Embryonic facial prominence (tissue), 1 donor: Measurements from ENCODE around the gene PCDH15.

ENCODE experiments used
- DNase-seq: peaks from one replicate; pipeline ENCODE4 v3.0.0-alpha.2; 2016; ENCODE audit errors: extremely low spot score

PCDH15 gene

DNA sequence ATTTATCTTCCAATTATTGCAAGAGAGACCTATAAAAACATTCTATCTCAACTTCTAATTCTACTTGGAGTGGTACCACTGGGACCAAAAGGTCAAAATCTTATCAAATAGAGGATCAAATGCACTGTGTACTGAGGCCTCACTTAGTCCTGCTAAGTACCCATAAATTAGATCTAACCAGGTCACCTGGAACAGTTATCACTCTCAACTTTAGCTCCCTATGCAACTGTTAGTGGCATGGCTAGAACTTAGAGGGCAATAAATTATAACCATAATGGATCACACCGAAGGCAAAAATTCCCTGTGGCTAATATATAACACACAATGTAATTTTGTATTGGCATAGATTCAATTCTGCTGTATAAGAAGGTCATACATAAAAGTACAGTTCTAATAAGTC lies 428.9 kb downstream of the PCDH15 start:
- no peak for DNase-seq

GRCh38 chr10:54368984-54369383 lies 432.0 kb downstream of the PCDH15 start:
- no peak for DNase-seq

GRCh38 chr10:54363390-54363789 lies 437.6 kb downstream of the PCDH15 start:
- DNase-seq: no peak

GRCh38 chr10:54342058-54342457 lies 459.0 kb downstream of the PCDH15 start:
- DNase-seq: no peak

- DNase-seq: no peak
Observed at GRCh38 chr10:54335296-54335695, 465.7 kb downstream of the PCDH15 start.

DNA sequence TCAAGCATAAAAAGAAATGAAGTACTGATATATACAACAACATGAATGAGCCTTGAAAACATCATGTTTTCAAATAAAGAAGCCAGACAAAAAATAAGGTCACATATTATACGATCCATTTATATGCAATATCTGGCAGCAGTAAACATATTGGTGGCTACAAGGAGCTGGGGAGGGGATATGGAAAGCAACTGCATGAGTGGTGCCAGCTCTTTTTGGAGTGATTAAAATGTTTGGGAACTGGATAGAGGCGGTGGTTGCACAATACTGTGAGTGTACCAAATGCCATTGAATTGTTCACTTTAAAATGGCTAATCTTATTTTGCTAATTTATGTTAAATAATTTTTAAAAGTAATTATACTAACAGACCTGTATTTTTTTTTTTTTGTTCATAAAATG lies 481.7 kb downstream of the PCDH15 start:
- no peak for DNase-seq

DNA sequence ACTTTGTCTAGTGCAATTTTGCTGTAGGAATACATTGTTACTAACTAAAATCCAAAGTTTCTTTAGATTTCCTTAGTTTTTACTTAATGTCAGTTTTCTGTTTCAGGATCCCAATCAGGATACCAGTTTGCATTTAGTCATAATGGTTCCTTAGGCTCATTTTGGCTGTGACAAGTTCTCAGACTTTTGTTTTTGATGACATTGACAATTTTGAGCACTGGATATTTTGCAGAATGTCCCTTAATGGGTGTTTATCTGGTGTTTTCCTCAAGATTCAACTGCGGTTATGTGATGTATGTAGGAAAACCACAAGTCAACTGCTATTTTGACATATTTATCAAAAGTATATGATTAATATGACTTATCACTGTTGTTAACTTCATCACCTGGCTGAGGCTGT lies 482.6 kb downstream of the PCDH15 start:
- no peak for DNase-seq

GRCh38 chr10:54314430-54314829 lies 486.6 kb downstream of the PCDH15 start:
- no peak for DNase-seq

DNA sequence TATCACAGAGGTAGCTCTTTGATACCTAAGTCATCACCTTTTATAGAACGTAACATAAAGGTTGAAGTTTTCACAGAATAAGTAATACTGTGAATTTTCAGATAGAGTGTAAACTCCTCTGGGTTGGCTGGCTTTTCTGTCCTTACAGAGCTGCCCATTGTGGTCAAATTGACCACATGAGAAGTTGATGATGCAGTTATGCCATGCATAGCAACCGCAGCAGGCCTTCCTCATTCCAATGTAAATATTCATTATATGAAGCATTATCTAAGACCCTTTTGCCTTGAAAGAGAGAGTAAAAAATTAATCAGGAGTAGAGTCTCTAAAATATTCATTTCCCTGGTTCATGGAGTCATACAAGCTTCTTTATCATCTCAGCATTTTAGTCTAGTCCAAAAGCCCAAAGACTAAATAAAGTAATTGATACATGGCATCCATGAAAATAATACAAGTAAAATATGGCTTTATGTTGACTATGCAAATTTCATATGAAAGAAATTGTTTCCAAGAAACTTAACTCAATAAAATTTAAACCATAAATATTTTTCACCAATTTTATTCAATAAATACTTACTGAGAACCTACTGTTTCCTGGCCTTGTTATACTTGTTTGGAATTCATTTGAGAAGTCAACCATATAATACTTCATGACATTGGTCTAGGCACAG lies 516.4 kb downstream of the PCDH15 start:
- DNase-seq: no peak

DNA sequence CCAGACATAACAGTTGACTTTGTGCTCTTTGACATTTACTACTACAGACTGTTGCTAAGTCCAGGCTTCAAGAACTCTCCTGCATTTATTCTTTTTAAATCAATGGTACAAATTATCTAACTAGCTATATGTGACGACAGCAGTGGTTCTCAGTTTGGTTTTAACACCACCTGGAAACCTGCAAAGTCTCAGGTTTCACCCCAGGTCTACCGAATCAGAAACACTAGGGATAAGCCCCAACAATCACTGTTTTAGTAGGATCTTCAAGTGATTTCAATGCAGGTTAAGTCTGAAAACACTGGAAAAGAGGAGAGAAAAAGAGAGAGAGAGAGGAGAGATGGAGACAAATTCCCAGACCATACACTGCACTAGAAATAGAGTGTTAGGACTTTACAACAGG lies 519.0 kb downstream of the PCDH15 start:
- no peak for DNase-seq

DNA sequence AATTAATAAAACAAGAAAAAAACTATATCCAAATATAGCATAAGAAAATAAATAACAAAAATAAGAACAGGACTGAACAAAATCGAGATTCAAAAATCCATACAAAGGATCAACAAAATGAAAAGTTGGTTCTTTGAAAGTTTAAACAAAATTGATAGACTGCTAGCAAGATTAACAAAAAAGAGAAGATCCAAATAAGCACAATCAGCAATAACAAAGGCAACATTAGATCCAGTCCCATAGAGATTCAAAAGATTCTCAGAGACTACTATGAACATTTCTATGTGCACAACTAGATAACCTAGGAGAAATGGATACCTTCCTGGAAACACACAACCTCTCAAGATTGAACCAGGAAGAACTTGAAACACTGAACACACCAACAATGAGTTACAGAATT lies 534.6 kb downstream of the PCDH15 start:
- DNase-seq: no peak

DNA sequence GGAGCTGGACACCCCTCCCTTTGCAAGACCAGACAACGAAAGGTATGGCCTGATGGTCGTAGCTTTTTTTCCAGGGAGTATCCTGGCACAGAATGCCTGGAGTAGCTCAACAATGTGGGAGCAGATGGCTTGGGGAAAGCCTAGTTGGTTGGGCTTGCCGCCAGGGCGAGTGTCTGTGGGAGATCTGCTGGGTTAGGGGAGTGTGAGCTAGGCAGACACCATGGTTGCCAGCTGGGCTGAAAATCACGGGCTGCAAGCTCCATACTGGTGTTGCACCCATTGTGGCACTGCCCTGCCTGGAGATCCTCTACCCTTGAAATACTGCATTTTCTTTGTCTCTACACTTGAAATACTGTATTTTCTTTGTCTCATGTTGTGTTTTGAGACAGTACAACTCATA lies 538.3 kb downstream of the PCDH15 start:
- no peak for DNase-seq

DNA sequence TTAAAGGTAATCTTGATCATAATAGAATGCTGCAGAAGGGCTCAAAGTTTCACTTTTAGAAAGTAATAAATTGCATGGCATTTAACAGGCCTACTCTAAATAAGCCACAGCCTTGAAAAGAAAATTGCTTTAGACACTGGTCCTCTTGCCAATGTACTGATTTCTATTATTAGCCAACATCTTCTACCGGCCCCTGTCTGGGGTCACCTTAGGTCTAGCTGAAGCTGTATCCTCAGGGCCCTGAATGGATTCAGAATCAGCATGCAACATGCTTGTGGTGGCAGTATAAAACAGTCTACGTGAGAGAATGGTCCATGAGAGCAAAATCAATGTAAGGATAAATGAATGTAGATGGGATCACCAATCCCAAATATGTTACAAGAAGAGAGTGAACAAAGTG lies 541.9 kb downstream of the PCDH15 start:
- DNase-seq: no peak

GRCh38 chr10:54234832-54235231 lies 566.2 kb downstream of the PCDH15 start:
- DNase-seq: no peak

- no peak for DNase-seq
Observed at GRCh38 chr10:54203401-54203800, 597.6 kb downstream of the PCDH15 start.

GRCh38 chr10:54198051-54198450 lies 603.0 kb downstream of the PCDH15 start:
- DNase-seq: no peak

DNA sequence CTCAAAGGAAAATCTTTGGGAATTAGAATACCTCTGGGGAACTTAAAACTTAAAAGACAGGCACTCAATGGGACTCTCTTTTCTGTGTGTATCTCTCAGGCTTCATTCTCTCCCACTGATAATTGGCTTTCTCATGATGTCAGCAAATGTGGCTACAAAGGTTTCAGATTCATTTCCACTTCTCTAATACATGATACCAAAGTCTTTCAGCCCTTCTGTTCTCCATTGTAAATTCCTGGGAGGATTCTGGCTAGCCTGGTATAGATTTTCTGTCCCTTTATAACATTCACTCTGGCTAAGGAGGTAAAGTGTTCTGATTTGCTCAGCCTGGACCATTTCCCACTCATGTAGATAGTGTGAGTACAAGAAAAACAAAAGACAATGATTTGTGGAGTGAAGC lies 606.2 kb downstream of the PCDH15 start:
- DNase-seq: no peak

- DNase-seq: no peak
Observed at GRCh38 chr10:54159924-54160323, 641.1 kb downstream of the PCDH15 start.

DNA sequence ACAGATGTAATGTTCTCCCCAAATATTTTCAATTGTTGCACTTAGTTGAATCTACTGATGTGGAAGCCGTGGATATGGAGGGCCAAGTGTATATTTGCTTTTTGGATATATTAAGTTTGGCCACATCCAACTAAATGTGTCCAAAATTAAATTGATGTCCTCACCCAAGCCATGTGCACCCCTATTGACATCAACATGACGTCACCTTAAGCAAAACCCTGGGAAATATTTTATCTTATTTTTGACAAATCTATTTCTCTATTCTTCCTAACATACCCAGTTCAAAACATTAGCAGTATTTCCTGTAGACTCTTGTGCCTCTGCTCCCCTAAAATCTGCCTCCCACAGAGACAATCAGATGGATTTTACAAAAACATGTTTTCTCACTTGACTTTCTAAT lies 652.5 kb downstream of the PCDH15 start:
- DNase-seq: no peak

DNA sequence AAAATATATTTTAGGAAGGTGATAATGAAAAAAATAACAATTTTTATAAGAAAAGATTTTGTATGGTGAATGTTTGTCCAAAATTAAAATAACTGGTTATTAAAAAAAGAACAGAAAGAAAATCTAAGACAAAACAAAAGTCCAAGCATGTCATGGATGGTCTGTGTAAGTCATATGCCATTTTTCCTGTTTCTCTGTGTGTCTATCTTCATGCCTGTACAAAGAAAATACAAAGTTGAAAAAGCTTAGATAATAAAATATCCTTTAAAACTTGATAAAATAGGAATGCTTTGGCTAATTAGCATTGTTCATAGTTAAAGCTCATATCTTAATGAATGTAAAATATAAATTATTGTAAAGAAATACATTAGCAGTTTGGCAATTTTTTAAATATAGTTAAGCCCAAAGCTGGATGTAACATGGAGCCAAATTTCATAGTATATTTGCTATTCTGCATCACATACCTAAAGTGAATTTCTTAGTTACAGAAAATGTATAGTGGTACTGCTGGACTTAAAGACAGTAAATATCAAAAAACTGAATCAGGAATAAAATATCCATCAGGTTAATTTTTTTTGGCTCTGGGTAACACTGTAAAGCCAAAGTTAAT lies 661.1 kb downstream of the PCDH15 start:
- no peak for DNase-seq

DNA sequence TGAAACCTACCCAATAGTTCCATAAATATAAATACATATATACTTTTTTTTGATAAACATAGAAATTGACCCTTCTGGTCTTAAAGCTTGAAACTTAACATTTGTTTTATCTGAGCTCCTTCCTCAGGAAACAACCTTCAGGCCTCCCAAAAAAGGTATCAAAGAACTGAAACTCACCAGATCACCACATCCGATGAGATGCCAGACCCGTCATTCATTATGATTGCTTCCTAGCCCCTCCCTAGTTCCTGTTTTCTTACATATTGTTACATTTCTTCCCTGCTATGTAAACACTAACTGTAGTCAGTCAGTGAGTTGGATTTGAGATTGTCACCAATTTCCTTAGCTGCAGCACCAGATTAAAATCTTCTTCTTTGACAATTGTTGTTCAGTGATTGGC lies 663.6 kb downstream of the PCDH15 start:
- no peak for DNase-seq

GRCh38 chr10:54133203-54133602 lies 667.8 kb downstream of the PCDH15 start:
- no peak for DNase-seq

GRCh38 chr10:54131833-54132232 lies 669.2 kb downstream of the PCDH15 start:
- no peak for DNase-seq

- no peak for DNase-seq
Observed at GRCh38 chr10:54130394-54130793, 670.6 kb downstream of the PCDH15 start.
